H9 (cell line): ENCODE measurements around the gene ZNF385B. TPM values are rescaled to one million over a fixed set of nuclear protein-coding genes. Genes with fewer than 3 reads are reported as not detected.

Experiments used
- DNase-seq: peaks from one replicate; pipeline ENCODE4 v3.0.0-alpha.2; 2017
- H2AFZ ChIP-seq: one replicate; pipeline ENCODE4 v1.6.1; 2013; ENCODE audit warnings: mild to moderate bottlenecking, low read length, control low read depth, moderate library complexity
- H2AK5ac ChIP-seq: 2 replicates; pipeline ENCODE4 v1.6.1; 2013; ENCODE audit warnings: low read length, control low read depth, mixed read lengths; ENCODE audit not compliant: insufficient read length
- H2BK120ac ChIP-seq: one replicate; pipeline ENCODE4 v1.6.1; 2013; ENCODE audit warnings: low read depth, mild to moderate bottlenecking, low read length, control low read depth, inconsistent platforms; ENCODE audit not compliant: poor library complexity, severe bottlenecking
- H2BK12ac ChIP-seq: 2 replicates; pipeline ENCODE4 v1.6.1; 2013; ENCODE audit warnings: low read length, control low read depth, mixed read lengths, low read depth; ENCODE audit not compliant: insufficient read length
- H2BK15ac ChIP-seq: 2 replicates; pipeline ENCODE4 v1.6.1; 2013; ENCODE audit warnings: low read depth, low read length, control low read depth
- H2BK20ac ChIP-seq: one replicate; pipeline ENCODE4 v1.6.1; 2013; ENCODE audit warnings: low read depth, mild to moderate bottlenecking, low read length, control low read depth, inconsistent platforms; ENCODE audit not compliant: poor library complexity, severe bottlenecking
- H2BK5ac ChIP-seq: 2 replicates; pipeline ENCODE4 v1.6.1; 2013; ENCODE audit warnings: low read length, control low read depth, mixed read lengths; ENCODE audit not compliant: insufficient read length
- H3K14ac ChIP-seq: 2 replicates; pipeline ENCODE4 v1.6.1; 2013; ENCODE audit warnings: low read length, control low read depth; ENCODE audit not compliant: insufficient read depth
- H3K18ac ChIP-seq: 2 replicates; pipeline ENCODE4 v1.6.1; 2013; ENCODE audit warnings: low read depth, mild to moderate bottlenecking, mixed read lengths, low read length, control low read depth; ENCODE audit not compliant: insufficient read length
- H3K23ac ChIP-seq: 2 replicates; pipeline ENCODE4 v1.6.1; 2013; ENCODE audit warnings: low read length, control low read depth, mixed read lengths, low read depth; ENCODE audit not compliant: insufficient read length
- H3K23me2 ChIP-seq: 2 replicates; pipeline ENCODE4 v1.6.1; 2013; ENCODE audit warnings: low read depth, mild to moderate bottlenecking, mixed read lengths, low read length, control low read depth; ENCODE audit not compliant: insufficient read length, poor library complexity, severe bottlenecking
- H3K27ac ChIP-seq: 2 replicates; pipeline ENCODE4 v1.5.1; 2013; ENCODE audit warnings: low read length, control low read depth, mixed read lengths, low read depth; ENCODE audit not compliant: insufficient read length
- H3K27me3 ChIP-seq: 2 replicates; pipeline ENCODE4 v1.6.1; 2013; ENCODE audit warnings: low read length, control low read depth, inconsistent platforms; ENCODE audit not compliant: insufficient read depth
- H3K4ac ChIP-seq: 2 replicates; pipeline ENCODE4 v1.6.1; 2013; ENCODE audit warnings: low read depth, mild to moderate bottlenecking, control low read depth, inconsistent platforms, low read length, moderate library complexity
- H3K4me1 ChIP-seq: 2 replicates; pipeline ENCODE4 v1.6.1; 2013; ENCODE audit warnings: low read length, control low read depth, inconsistent platforms; ENCODE audit not compliant: insufficient read depth
- H3K4me2 ChIP-seq: 2 replicates; pipeline ENCODE4 v1.6.1; 2013; ENCODE audit warnings: low read length, control low read depth, mixed read lengths; ENCODE audit not compliant: insufficient read length, insufficient read depth
- H3K56ac ChIP-seq: 2 replicates; pipeline ENCODE4 v1.6.1; 2013; ENCODE audit warnings: low read depth, mild to moderate bottlenecking, mixed read lengths, low read length, control low read depth; ENCODE audit not compliant: insufficient read length
- H3K79me1 ChIP-seq: 2 replicates; pipeline ENCODE4 v1.6.1; 2013; ENCODE audit warnings: low read depth, mild to moderate bottlenecking, moderate library complexity, low read length, control low read depth, inconsistent platforms; ENCODE audit not compliant: insufficient read depth, poor library complexity, severe bottlenecking
- H3K79me2 ChIP-seq: 2 replicates; pipeline ENCODE4 v1.6.1; 2013; ENCODE audit warnings: low read length, control low read depth, inconsistent platforms; ENCODE audit not compliant: insufficient read depth
- H3K9ac ChIP-seq: 2 replicates; pipeline ENCODE4 v1.6.1; 2013; ENCODE audit warnings: low read length, control low read depth, mixed read lengths; ENCODE audit not compliant: insufficient read length; ENCODE audit errors: extremely low read depth
- H3K9me3 ChIP-seq: one replicate; pipeline ENCODE4 v1.6.1; 2013; ENCODE audit warnings: low read depth, low read length, inconsistent platforms; ENCODE audit not compliant: control insufficient read depth
- H3T11ph ChIP-seq: one replicate; pipeline ENCODE4 v1.6.1; 2013; ENCODE audit warnings: mild to moderate bottlenecking, low read length, control low read depth, inconsistent platforms
- H4K20me1 ChIP-seq: one replicate; pipeline ENCODE4 v1.6.1; 2013; ENCODE audit not compliant: control insufficient read depth, insufficient read length, insufficient read depth
- H4K5ac ChIP-seq: 2 replicates; pipeline ENCODE4 v1.6.1; 2013; ENCODE audit warnings: low read depth, mild to moderate bottlenecking, mixed read lengths, low read length, control low read depth; ENCODE audit not compliant: insufficient read length
- H4K8ac ChIP-seq: replicated peaks from 2 replicates; pipeline ENCODE4 v1.6.1; 2013; ENCODE audit warnings: low read length, control low read depth, mixed read lengths, low read depth; ENCODE audit not compliant: insufficient read length
- H4K91ac ChIP-seq: 2 replicates; pipeline ENCODE4 v1.6.1; 2013; ENCODE audit warnings: low read depth, mild to moderate bottlenecking, moderate library complexity, mixed read lengths, low read length, control low read depth; ENCODE audit not compliant: insufficient read length
- H3K27ac Mint-ChIP-seq, 3 experiments: 2 replicates in 2 of 3; 3 replicates in 1 of 3; pipeline ENCODE4 v1.8.0; 2020 to 2021; ENCODE audit warnings: mixed read lengths in 3 of 3, mild to moderate bottlenecking in 1 of 3, moderate library complexity in 1 of 3
- H3K27me3 Mint-ChIP-seq: 2 replicates; pipeline ENCODE4 v1.8.0; 2021; ENCODE audit warnings: low read depth, mild to moderate bottlenecking, moderate library complexity, mixed read lengths
- H3K36me3 Mint-ChIP-seq, 3 experiments: 2 replicates in 2 of 3; 3 replicates in 1 of 3; pipeline ENCODE4 v1.8.0; 2020 to 2021; ENCODE audit warnings: low read depth in 3 of 3, mixed read lengths in 3 of 3; ENCODE audit not compliant: insufficient read depth in 1 of 3
- H3K4me1 Mint-ChIP-seq, 2 experiments: 2 replicates each; pipeline ENCODE4 v1.8.0; 2020; ENCODE audit warnings: mixed read lengths in 2 of 2
- H3K4me3 Mint-ChIP-seq, 2 experiments: 2 replicates in 1 of 2; 3 replicates in 1 of 2; pipeline ENCODE4 v1.8.0; 2020 to 2021; ENCODE audit warnings: mild to moderate bottlenecking in 2 of 2, mixed read lengths in 2 of 2, moderate library complexity in 1 of 2
- H3K9me3 Mint-ChIP-seq, 2 experiments: 2 replicates in 1 of 2; 3 replicates in 1 of 2; pipeline ENCODE4 v1.8.0; 2020; ENCODE audit warnings: mild to moderate bottlenecking in 2 of 2, mixed read lengths in 2 of 2, moderate library complexity in 1 of 2
- CTCF ChIP-seq: fragments of 200-600 bp; sonication (generic); conservative IDR thresholded peaks from 3 replicates; pipeline ENCODE4 v1.8.0; 2021; ENCODE audit warnings: antibody characterized with exemption, mild to moderate bottlenecking
- WGBS: extraction: QIAGEN DNeasy Blood & Tissue Kit; methylation state at CpG from one replicate; pipeline ENCODE4 v1.1.7; 2013; ENCODE audit warnings: missing lambda C conversion rate, low lambda C conversion rate, mixed read lengths; ENCODE audit not compliant: insufficient read length; ENCODE audit errors: extremely low coverage; 5-methylcytosine and 5-hydroxymethylcytosine counted together
- total RNA-seq: library from RNA; stranded (reverse); gene quantifications from 2 replicates; pipeline ENCODE4 v1.2.1, GENCODE V29; 2021

ZNF385B gene
- total RNA-seq, 1 experiment from 2014 or later: 2.1 TPM

GRCh38 chr2:179837408-179837807 lies 24.0 kb downstream of the ZNF385B start:
- Histone ChIP-seq H3K27me3 (no peaks in the 10 kb centered on the region), H3K9me3 (no peaks in the 10 kb centered on the region), H3K18ac (no peak overlapping the region), H4K91ac (no peak overlapping the region), H2AFZ (no peak overlapping the region), H2BK15ac (no peak overlapping the region), H2BK120ac (no peak overlapping the region), H3K4me1 (no peaks in the 10 kb centered on the region), H2AK5ac (no peak overlapping the region), H3K9ac (no peak overlapping the region), H4K5ac (no peak overlapping the region), H2BK20ac (no peak overlapping the region), H4K20me1 (no peaks in the 10 kb centered on the region), H2BK5ac (no peak overlapping the region), H3K4ac (no peak overlapping the region), H3K79me1 (no peaks in the 10 kb centered on the region), H3K4me2 (no peak overlapping the region), H3K79me2 (no peaks in the 10 kb centered on the region), H3K23ac (no peak overlapping the region), H3T11ph (no peak overlapping the region), H2BK12ac (no peak overlapping the region), H3K27ac (no peak overlapping the region), H4K8ac (no peak overlapping the region), H3K14ac (no peak overlapping the region), H3K56ac (no peak overlapping the region), H3K23me2 (no peaks in the 10 kb centered on the region)
- H3K4me1 Mint-ChIP-seq: peaks cover 2% of the 10 kb centered on the region in 2 experiments; a peak in 2 of 4 replicates
- DNase-seq: no peak
- H3K4me3 Mint-ChIP-seq: no peak overlapping the region
- TF ChIP-seq CTCF: no peak
- no peaks in the 10 kb centered on the region for H3K9me3 Mint-ChIP-seq
- no peaks in the 10 kb centered on the region for H3K36me3 Mint-ChIP-seq
- WGBS: no CpG with 5 or more reads among the region's 4 CpGs
- no peak overlapping the region for H3K27ac Mint-ChIP-seq
- no peaks in the 10 kb centered on the region for H3K27me3 Mint-ChIP-seq
